Measurements from ENCODE around the gene OR6K6. TPM values are rescaled to one million over a fixed set of nuclear protein-coding genes. Genes with fewer than 3 reads are reported as not detected.

The OR6K6 gene
- total RNA-seq, 1 experiment from 2014 or later = not detected

- no TSS peak for BruUV-seq (replicated peaks)
- TF ChIP-seq CTCF (IDR thresholded peaks at IDR 0.05; ENCODE audit: unreplicated experiment) = no peak
- peaks cover 2% of the 10 kb centered on the region for H3K9me3 Mint-ChIP-seq (ENCODE audit: low read depth, unreplicated experiment)
- no peak overlapping the region for H3K4me3 Mint-ChIP-seq (ENCODE audit: low read depth, unreplicated experiment)
- CTCF ChIA-PET = no interaction called here
- intact Hi-C loops (cut with micrococcal nuclease; ENCODE audit: unreplicated experiment) = loop anchor here (10.0 kb wide), 1 partner anchor 358 kb away; the partner anchor contains the start of gene AIM2
- H3K4me1 Mint-ChIP-seq (ENCODE audit: low read depth, unreplicated experiment) = no peaks in the 10 kb centered on the region
- no peak overlapping the region for H3K27ac Mint-ChIP-seq (ENCODE audit: unreplicated experiment)
- DNase-seq = no peak
- H3K36me3 Mint-ChIP-seq (ENCODE audit: insufficient read depth, unreplicated experiment) = no peaks in the 10 kb centered on the region
- no peaks in the 10 kb centered on the region for H3K27me3 Mint-ChIP-seq (ENCODE audit: unreplicated experiment)
Observed at GRCh38 chr1:158716335-158716734, 38.2 kb upstream of the OR6K6 start.

GRCh38 chr1:158717344-158717743 is 37.2 kb upstream of the OR6K6 start:
- Mint-ChIP-seq H3K27me3 (ENCODE audit: unreplicated experiment) (no peaks in the 10 kb centered on the region), H3K4me1 (ENCODE audit: low read depth, unreplicated experiment) (no peaks in the 10 kb centered on the region), H3K27ac (ENCODE audit: unreplicated experiment) (no peak overlapping the region), H3K9me3 (ENCODE audit: low read depth, unreplicated experiment) (peaks cover 2% of the 10 kb centered on the region), H3K36me3 (ENCODE audit: insufficient read depth, unreplicated experiment) (no peaks in the 10 kb centered on the region), H3K4me3 (ENCODE audit: low read depth, unreplicated experiment) (no peak overlapping the region)
- intact Hi-C loops (cut with micrococcal nuclease; ENCODE audit: unreplicated experiment) = loop anchor here (10.0 kb wide), 1 partner anchor 357 kb away; the partner anchor contains the start of gene AIM2
- CTCF ChIA-PET = no interaction called here
- no TSS peak for BruUV-seq (replicated peaks)
- DNase-seq = no peak
- no peak for TF ChIP-seq CTCF (IDR thresholded peaks at IDR 0.05; ENCODE audit: unreplicated experiment)

GRCh38 chr1:158719664-158720063 is 34.9 kb upstream of the OR6K6 start:
- Mint-ChIP-seq H3K27ac (ENCODE audit: unreplicated experiment) (no peak overlapping the region), H3K9me3 (ENCODE audit: low read depth, unreplicated experiment) (peaks cover 2% of the 10 kb centered on the region), H3K4me3 (ENCODE audit: low read depth, unreplicated experiment) (no peak overlapping the region), H3K36me3 (ENCODE audit: insufficient read depth, unreplicated experiment) (no peaks in the 10 kb centered on the region), H3K27me3 (ENCODE audit: unreplicated experiment) (no peaks in the 10 kb centered on the region), H3K4me1 (ENCODE audit: low read depth, unreplicated experiment) (no peaks in the 10 kb centered on the region)
- no peak for TF ChIP-seq CTCF (IDR thresholded peaks at IDR 0.05; ENCODE audit: unreplicated experiment)
- CTCF ChIA-PET = interaction anchor here (1.4 kb wide), 1 partner anchor 10 kb away, joined by 3 read pairs; no protein-coding TSS in a partner anchor
- DNase-seq = no peak
- BruUV-seq (replicated peaks) = no TSS peak
- intact Hi-C loops (cut with micrococcal nuclease; ENCODE audit: unreplicated experiment) = loop anchor here (10.0 kb wide), 1 partner anchor 355 kb away; the partner anchor contains the start of gene AIM2

GRCh38 chr1:158720620-158721019 is 33.9 kb upstream of the OR6K6 start, which contains the start of gene OR6K3:
Gene OR6K3, minus strand, starts transcription at chr1:158720720. Its CDS starts 2,605 bp downstream, at chr1:158718115.
- H3K4me3 Mint-ChIP-seq (ENCODE audit: low read depth, unreplicated experiment) = no peak within 1 kb of the TSS
- no peaks in the 10 kb centered on the region for H3K9me3 Mint-ChIP-seq (ENCODE audit: low read depth, unreplicated experiment)
- intact Hi-C loops (cut with micrococcal nuclease; ENCODE audit: unreplicated experiment) = no loop called here
- TF ChIP-seq CTCF (IDR thresholded peaks at IDR 0.05; ENCODE audit: unreplicated experiment) = no peak
- H3K27ac Mint-ChIP-seq (ENCODE audit: unreplicated experiment) = no peak within 1 kb of the TSS
- H3K36me3 Mint-ChIP-seq (ENCODE audit: insufficient read depth, unreplicated experiment) = no peaks in the 10 kb centered on the region
- no peaks in the 10 kb centered on the region for H3K27me3 Mint-ChIP-seq (ENCODE audit: unreplicated experiment)
- DNase-seq = no peak
- no peaks in the 10 kb centered on the region for H3K4me1 Mint-ChIP-seq (ENCODE audit: low read depth, unreplicated experiment)
- no TSS peak for BruUV-seq (replicated peaks)
- CTCF ChIA-PET = interaction anchor here (0.5 kb wide), 1 partner anchor 1697 kb away, joined by 3 read pairs; no protein-coding TSS in a partner anchor

All from Calu3 (cell line).